ENCODE data around the gene CAAP1. TPM values are rescaled to one million over a fixed set of nuclear protein-coding genes. Genes with fewer than 3 reads are reported as not detected.

The CAAP1 gene
- total RNA-seq, 1 experiment from 2014 or later: 24.1 TPM

DNA sequence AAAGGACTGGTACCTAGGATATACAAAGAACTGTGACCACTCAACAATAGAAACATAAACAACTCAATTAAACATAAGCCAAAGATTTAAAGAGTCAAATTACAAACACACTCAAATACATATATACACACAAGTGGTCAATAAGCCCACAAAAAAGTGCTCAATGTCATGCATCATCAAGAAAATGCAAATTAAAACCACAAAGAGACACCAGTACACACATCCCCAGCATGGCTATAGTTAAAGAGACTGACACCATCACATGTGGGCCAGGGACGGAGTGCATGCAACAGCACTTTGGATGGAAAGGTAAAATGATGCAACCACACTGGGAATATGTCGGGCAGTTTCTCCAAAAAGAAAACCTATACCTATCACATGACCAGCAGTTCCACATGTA lies 89.7 kb downstream of the CAAP1 start:
- TF ChIP-seq, protein P1, sequence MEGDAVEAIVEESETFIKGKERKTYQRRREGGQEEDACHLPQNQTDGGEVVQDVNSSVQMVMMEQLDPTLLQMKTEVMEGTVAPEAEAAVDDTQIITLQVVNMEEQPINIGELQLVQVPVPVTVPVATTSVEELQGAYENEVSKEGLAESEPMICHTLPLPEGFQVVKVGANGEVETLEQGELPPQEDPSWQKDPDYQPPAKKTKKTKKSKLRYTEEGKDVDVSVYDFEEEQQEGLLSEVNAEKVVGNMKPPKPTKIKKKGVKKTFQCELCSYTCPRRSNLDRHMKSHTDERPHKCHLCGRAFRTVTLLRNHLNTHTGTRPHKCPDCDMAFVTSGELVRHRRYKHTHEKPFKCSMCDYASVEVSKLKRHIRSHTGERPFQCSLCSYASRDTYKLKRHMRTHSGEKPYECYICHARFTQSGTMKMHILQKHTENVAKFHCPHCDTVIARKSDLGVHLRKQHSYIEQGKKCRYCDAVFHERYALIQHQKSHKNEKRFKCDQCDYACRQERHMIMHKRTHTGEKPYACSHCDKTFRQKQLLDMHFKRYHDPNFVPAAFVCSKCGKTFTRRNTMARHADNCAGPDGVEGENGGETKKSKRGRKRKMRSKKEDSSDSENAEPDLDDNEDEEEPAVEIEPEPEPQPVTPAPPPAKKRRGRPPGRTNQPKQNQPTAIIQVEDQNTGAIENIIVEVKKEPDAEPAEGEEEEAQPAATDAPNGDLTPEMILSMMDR (conservative IDR thresholded peaks at IDR 0.05; ENCODE audit: low read depth, low read length): no peak
- TF ChIP-seq EZH2phosphoT487 (IDR thresholded peaks at IDR 0.05; ENCODE audit: borderline replicate concordance, low read length): no peak
- TF ChIP-seq EZH2 (IDR thresholded peaks at IDR 0.05; ENCODE audit: low read length, unreplicated experiment): no peak
- H3K79me2 ChIP-seq (ENCODE audit: low read length): no peaks in the 10 kb centered on the region
- no peaks in the 10 kb centered on the region for H3K9me2 ChIP-seq (replicated peaks; ENCODE audit: low read length)
- no peak overlapping the region for H2AFZ ChIP-seq (ENCODE audit: low read length)
- peaks cover 7% of the 10 kb centered on the region; the same call in 1 of the 2 replicates for H3K4me1 ChIP-seq (ENCODE audit: insufficient read depth, low read length)
- no peaks in the 10 kb centered on the region for H3K9me3 ChIP-seq (ENCODE audit: low read length)
- H3K36me3 ChIP-seq (ENCODE audit: low read depth, low read length): no peaks in the 10 kb centered on the region
- POLR2A ChIA-PET (ENCODE audit: unreplicated experiment): no interaction called here
- ATAC-seq: no peak
- H3K9ac ChIP-seq (ENCODE audit: low read length): no peak overlapping the region
- no peak for DNase-seq
- intact Hi-C loops (cut with micrococcal nuclease): no loop called here
- H3K27me3 ChIP-seq (ENCODE audit: low read length): no peaks in the 10 kb centered on the region
- no peak overlapping the region for H3K27ac ChIP-seq (ENCODE audit: low read length)
- CTCF ChIA-PET: no interaction called here
- no TSS peak for BruUV-seq (replicated peaks)
- H3K4me2 ChIP-seq (ENCODE audit: low read length): no peak overlapping the region
- no peak overlapping the region for H3K4me3 ChIP-seq (ENCODE audit: low read length)
- H4K20me1 ChIP-seq (ENCODE audit: low read length): no peaks in the 10 kb centered on the region
- H3F3A ChIP-seq (ENCODE audit: low read length, unreplicated experiment): no peaks in the 10 kb centered on the region

DNA sequence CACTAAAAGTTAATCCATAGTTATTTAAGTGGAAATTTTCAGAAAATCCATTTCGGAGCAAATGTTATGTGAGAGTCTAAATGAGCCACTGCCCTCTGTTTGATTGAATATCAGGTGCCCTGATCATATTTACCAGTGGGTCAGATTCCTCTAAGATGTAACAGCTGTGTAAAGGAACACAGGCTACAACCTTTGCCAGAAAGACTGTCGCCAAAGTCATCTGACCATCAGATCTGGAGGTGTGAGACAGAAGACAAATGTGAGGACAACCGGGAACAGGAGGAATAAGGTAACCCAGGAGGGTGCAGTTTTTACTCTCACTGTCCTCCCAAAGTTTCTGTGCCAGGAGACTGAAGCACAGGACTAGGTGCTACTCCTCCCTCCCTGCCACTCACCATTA lies 90.8 kb downstream of the CAAP1 start:
- H3K27ac ChIP-seq (ENCODE audit: low read length): no peak overlapping the region
- H3K9ac ChIP-seq (ENCODE audit: low read length): no peak overlapping the region
- no peaks in the 10 kb centered on the region for H3K9me3 ChIP-seq (ENCODE audit: low read length)
- peaks cover 7% of the 10 kb centered on the region; the same call in 1 of the 2 replicates for H3K4me1 ChIP-seq (ENCODE audit: insufficient read depth, low read length)
- no peaks in the 10 kb centered on the region for H3K9me2 ChIP-seq (replicated peaks; ENCODE audit: low read length)
- ChIA-PET POLR2A (ENCODE audit: unreplicated experiment) (no interaction called here), CTCF (no interaction called here)
- H2AFZ ChIP-seq (ENCODE audit: low read length): no peak overlapping the region
- no peaks in the 10 kb centered on the region for H3F3A ChIP-seq (ENCODE audit: low read length, unreplicated experiment)
- H3K4me2 ChIP-seq (ENCODE audit: low read length): no peak overlapping the region
- intact Hi-C loops (cut with micrococcal nuclease): no loop called here
- ATAC-seq (no peak), DNase-seq (no peak)
- H3K79me2 ChIP-seq (ENCODE audit: low read length): no peaks in the 10 kb centered on the region
- H3K27me3 ChIP-seq (ENCODE audit: low read length): no peaks in the 10 kb centered on the region
- TF ChIP-seq, protein P1 (conservative IDR thresholded peaks at IDR 0.05; ENCODE audit: low read depth, low read length): no peak
- TF ChIP-seq EZH2phosphoT487 (IDR thresholded peaks at IDR 0.05; ENCODE audit: borderline replicate concordance, low read length): no peak
- H3K36me3 ChIP-seq (ENCODE audit: low read depth, low read length): no peaks in the 10 kb centered on the region
- no peak overlapping the region for H3K4me3 ChIP-seq (ENCODE audit: low read length)
- BruUV-seq (replicated peaks): no TSS peak
- H4K20me1 ChIP-seq (ENCODE audit: low read length): no peaks in the 10 kb centered on the region

GRCh38 chr9:26800322-26800721 lies 92.3 kb downstream of the CAAP1 start:
- H3K4me2 ChIP-seq (ENCODE audit: low read length): no peak overlapping the region
- no peaks in the 10 kb centered on the region for H4K20me1 ChIP-seq (ENCODE audit: low read length)
- no peak for TF ChIP-seq EZH2 (IDR thresholded peaks at IDR 0.05; ENCODE audit: low read length, unreplicated experiment)
- TF ChIP-seq EZH2phosphoT487 (IDR thresholded peaks at IDR 0.05; ENCODE audit: borderline replicate concordance, low read length): no peak
- TF ChIP-seq, protein P1 (conservative IDR thresholded peaks at IDR 0.05; ENCODE audit: low read depth, low read length): no peak
- intact Hi-C loops (cut with micrococcal nuclease): no loop called here
- H2AFZ ChIP-seq (ENCODE audit: low read length): no peak overlapping the region
- H3K4me3 ChIP-seq (ENCODE audit: low read length): no peak overlapping the region
- no peaks in the 10 kb centered on the region for H3F3A ChIP-seq (ENCODE audit: low read length, unreplicated experiment)
- ATAC-seq (no peak), DNase-seq (peak; percentile 30)
- CTCF ChIA-PET: no interaction called here
- no peaks in the 10 kb centered on the region for H3K36me3 ChIP-seq (ENCODE audit: low read depth, low read length)
- no peak overlapping the region for H3K9ac ChIP-seq (ENCODE audit: low read length)
- POLR2A ChIA-PET (ENCODE audit: unreplicated experiment): no interaction called here
- no peak overlapping the region for H3K27ac ChIP-seq (ENCODE audit: low read length)
- H3K27me3 ChIP-seq (ENCODE audit: low read length): no peaks in the 10 kb centered on the region
- no peaks in the 10 kb centered on the region for H3K79me2 ChIP-seq (ENCODE audit: low read length)
- no TSS peak for BruUV-seq (replicated peaks)
- no peaks in the 10 kb centered on the region for H3K9me2 ChIP-seq (replicated peaks; ENCODE audit: low read length)
- no peaks in the 10 kb centered on the region for H3K9me3 ChIP-seq (ENCODE audit: low read length)
- H3K4me1 ChIP-seq (ENCODE audit: insufficient read depth, low read length): peaks cover 7% of the 10 kb centered on the region; the same call in 1 of the 2 replicates
